H1 (cell line): ENCODE results near the gene ADAM12. TPM values are rescaled to one million over a fixed set of nuclear protein-coding genes. Genes with fewer than 3 reads are reported as not detected.

Experiments
- CTCF ChIA-PET: fragments of 300-600 bp; sonication (Branson Sonifier 250); formaldehyde crosslinking; loops from one replicate; lab custom pipeline; 2021; ENCODE audit not compliant: partially characterized antibody; lab: Charles Lee
- POLR2A ChIA-PET: fragments of 300-600 bp; sonication (Branson Sonifier 250); formaldehyde crosslinking; loops from one replicate; lab custom pipeline; 2021; ENCODE audit warnings: inconsistent platforms; ENCODE audit not compliant: partially characterized antibody; lab: Charles Lee
- DNase-seq, 2 experiments: peaks; one replicate each; pipeline versions ENCODE4 v3.0.0 to v3.0.0-alpha.2; 2010 to 2022; ENCODE audit warnings: low spot score in 2 of 2, low read depth in 1 of 2, mixed read lengths in 1 of 2
- FAIRE-seq: peaks from 2 replicates; lab custom pipeline; 2011; peaks lifted over from hg19 to GRCh38; lab: Jason Lieb, UNC
- H2AFZ ChIP-seq: 2 replicates; pipeline ENCODE4 v1.8.1; 2012; ENCODE audit warnings: low read length, inconsistent platforms
- H2AK5ac ChIP-seq: 2 replicates; pipeline ENCODE4 v1.6.1; 2013; ENCODE audit warnings: low read depth, low read length
- H2BK120ac ChIP-seq: replicated peaks from 2 replicates; pipeline ENCODE3; 2013; ENCODE audit warnings: low read depth, low read length, inconsistent platforms
- H2BK12ac ChIP-seq: 2 replicates; pipeline ENCODE4 v1.6.1; 2013; ENCODE audit warnings: low read depth, low read length
- H2BK15ac ChIP-seq: 2 replicates; pipeline ENCODE4 v1.6.1; 2013; ENCODE audit warnings: low read length
- H2BK20ac ChIP-seq: 2 replicates; pipeline ENCODE4 v1.6.1; 2013; ENCODE audit warnings: low read length
- H2BK5ac ChIP-seq: 2 replicates; pipeline ENCODE4 v1.6.1; 2013; ENCODE audit warnings: low read depth, low read length
- H3K14ac ChIP-seq: 2 replicates; pipeline ENCODE4 v1.6.1; 2013; ENCODE audit warnings: inconsistent platforms; ENCODE audit not compliant: insufficient read length
- H3K18ac ChIP-seq: 2 replicates; pipeline ENCODE4 v1.6.1; 2013; ENCODE audit warnings: low read length; ENCODE audit errors: extremely low read depth
- H3K23ac ChIP-seq: 2 replicates; pipeline ENCODE4 v1.6.1; 2013; ENCODE audit warnings: inconsistent platforms; ENCODE audit not compliant: insufficient read length
- H3K23me2 ChIP-seq: 2 replicates; pipeline ENCODE4 v1.6.1; 2013; ENCODE audit warnings: low read depth, low read length
- H3K27ac ChIP-seq: 2 replicates; pipeline ENCODE4 v1.6.1; 2011; ENCODE audit warnings: low read depth, low read length, inconsistent platforms
- H3K27me3 ChIP-seq, 4 experiments: replicated peaks in 1 of 4; 1 replicate in 1 of 4; 2 replicates in 3 of 4; pipeline versions ENCODE4 v1.6.1 to v1.8.1; 2011 to 2013; ENCODE audit warnings: low read length in 3 of 4, mild to moderate bottlenecking in 3 of 4, inconsistent platforms in 2 of 4, mixed read lengths in 2 of 4, moderate library complexity in 1 of 4; ENCODE audit not compliant: control insufficient read depth in 3 of 4, insufficient read depth in 3 of 4; ENCODE audit errors: extremely low read depth in 1 of 4
- H3K36me3 ChIP-seq, 4 experiments: 2 replicates each; pipeline versions ENCODE4 v1.6.1 to v1.8.1; 2011 to 2013; ENCODE audit warnings: mild to moderate bottlenecking in 4 of 4, low read length in 3 of 4, moderate library complexity in 2 of 4, control low read depth in 1 of 4, inconsistent platforms in 1 of 4; ENCODE audit not compliant: insufficient read depth in 4 of 4, control insufficient read depth in 2 of 4
- H3K4ac ChIP-seq: replicated peaks from 2 replicates; pipeline ENCODE3; 2013; ENCODE audit warnings: low read length, low read depth, mixed read lengths, inconsistent platforms; ENCODE audit not compliant: insufficient read length
- H3K4me1 ChIP-seq, 4 experiments: replicated peaks in 1 of 4; 1 replicate in 1 of 4; 2 replicates in 3 of 4; pipeline versions ENCODE4 v1.6.1 to v1.8.1; 2011 to 2013; ENCODE audit warnings: low read length in 3 of 4, inconsistent platforms in 2 of 4, mixed read lengths in 1 of 4; ENCODE audit not compliant: insufficient read depth in 4 of 4, control insufficient read depth in 3 of 4
- H3K4me2 ChIP-seq, 2 experiments: 2 replicates each; pipeline versions ENCODE4 v1.6.1 to v1.8.1; 2011 to 2013; ENCODE audit warnings: low read depth in 2 of 2, low read length in 2 of 2, control low read depth in 1 of 2, inconsistent platforms in 1 of 2, mild to moderate bottlenecking in 1 of 2; ENCODE audit not compliant: insufficient read depth in 1 of 2
- H3K4me3 ChIP-seq, 4 experiments: fragments of 200-600, 300-600 bp in 1 of 4; sonication (generic), shearing (Covaris generic), sonication (Bioruptor Twin) in 1 of 4; 2 replicates each; pipeline versions ENCODE4 v1.5.1 to v1.8.1; 2011 to 2016; ENCODE audit warnings: low read length in 4 of 4, low read depth in 3 of 4, control low read depth in 2 of 4, inconsistent platforms in 2 of 4, mild to moderate bottlenecking in 2 of 4, mixed read lengths in 1 of 4, moderate library complexity in 1 of 4; ENCODE audit not compliant: insufficient read depth in 2 of 4; ENCODE audit errors: extremely low read depth in 1 of 4
- H3K56ac ChIP-seq: replicated peaks from 2 replicates; pipeline ENCODE3; 2013; ENCODE audit warnings: low read depth, mild to moderate bottlenecking, mixed read lengths, low read length, inconsistent platforms; ENCODE audit not compliant: insufficient read length
- H3K79me1 ChIP-seq: 2 replicates; pipeline ENCODE4 v1.6.1; 2013; ENCODE audit warnings: low read depth, low read length, control low read depth
- H3K79me2 ChIP-seq, 2 experiments: 2 replicates each; pipeline versions ENCODE4 v1.6.1 to v1.8.1; 2012 to 2013; ENCODE audit warnings: low read length in 2 of 2, mild to moderate bottlenecking in 2 of 2, inconsistent platforms in 1 of 2; ENCODE audit not compliant: insufficient read depth in 2 of 2, control insufficient read depth in 1 of 2
- H3K9ac ChIP-seq, 4 experiments: replicated peaks in 1 of 4; 1 replicate in 1 of 4; 2 replicates in 3 of 4; pipeline versions ENCODE4 v1.6.1 to v1.8.1; 2011 to 2013; ENCODE audit warnings: low read depth in 3 of 4, low read length in 3 of 4, control low read depth in 2 of 4, mild to moderate bottlenecking in 2 of 4, moderate library complexity in 2 of 4, inconsistent platforms in 1 of 4; ENCODE audit errors: extremely low read depth in 1 of 4
- H3K9me3 ChIP-seq, 2 experiments: 2 replicates each; pipeline versions ENCODE4 v1.6.1 to v1.8.1; 2012 to 2013; ENCODE audit warnings: mild to moderate bottlenecking in 2 of 2, moderate library complexity in 2 of 2, control low read depth in 1 of 2, inconsistent platforms in 1 of 2, low read depth in 1 of 2, low read length in 1 of 2, mixed read lengths in 1 of 2; ENCODE audit not compliant: insufficient read depth in 2 of 2
- H4K20me1 ChIP-seq, 2 experiments: replicated peaks in 1 of 2; 2 replicates each; pipeline versions ENCODE3 to v1.8.1; 2011 to 2013; ENCODE audit warnings: inconsistent platforms in 2 of 2, low read length in 2 of 2, mild to moderate bottlenecking in 1 of 2; ENCODE audit not compliant: insufficient read depth in 2 of 2, control insufficient read depth in 1 of 2
- H4K5ac ChIP-seq: 2 replicates; pipeline ENCODE4 v1.6.1; 2013; ENCODE audit warnings: low read length, low read depth, mixed read lengths, inconsistent platforms; ENCODE audit not compliant: insufficient read length
- H4K8ac ChIP-seq: 2 replicates; pipeline ENCODE4 v1.8.0; 2013; ENCODE audit warnings: mild to moderate bottlenecking, moderate library complexity, low read length, inconsistent platforms; ENCODE audit not compliant: insufficient read depth; ENCODE audit errors: extremely low read depth
- H4K91ac ChIP-seq: replicated peaks from 2 replicates; pipeline ENCODE3; 2013; ENCODE audit warnings: low read length, mixed read lengths, inconsistent platforms; ENCODE audit not compliant: insufficient read length
- BACH1 ChIP-seq: IDR thresholded peaks from 2 replicates; pipeline ENCODE4 v1.6.1; 2012; ENCODE audit warnings: low read length, improper control_type of control experiment
- BRCA1 ChIP-seq: IDR thresholded peaks from 2 replicates; pipeline ENCODE4 v1.6.1; 2012; ENCODE audit warnings: low read depth, low read length, improper control_type of control experiment
- CBX8 ChIP-seq: fragments of 300-800, 300-1000 bp; sonication (generic); IDR thresholded peaks from 2 replicates; pipeline ENCODE4 v1.7.1; 2016; ENCODE audit warnings: low read depth, low read length, borderline replicate concordance
- EGR1 ChIP-seq: IDR thresholded peaks from 2 replicates; pipeline ENCODE4 v1.6.1; 2011; ENCODE audit warnings: low read depth, low read length, borderline replicate concordance
- POLR2A ChIP-seq, 2 experiments: IDR thresholded peaks; 1 replicate in 1 of 2; 2 replicates in 1 of 2; pipeline ENCODE4 v1.6.1; 2011; ENCODE audit warnings: low read depth in 2 of 2, low read length in 2 of 2, mild to moderate bottlenecking in 2 of 2; ENCODE audit errors: control extremely low read depth in 1 of 2
- POLR2AphosphoS5 ChIP-seq: IDR thresholded peaks from 2 replicates; pipeline ENCODE4 v1.6.1; 2011; ENCODE audit warnings: low read depth, low read length
- SIRT6 ChIP-seq: IDR thresholded peaks from one replicate; pipeline ENCODE4 v1.7.1; 2012; ENCODE audit warnings: low read length, inconsistent platforms
- TBP ChIP-seq: IDR thresholded peaks from 2 replicates; pipeline ENCODE4 v1.6.1; 2011; ENCODE audit warnings: low read depth, low read length, improper control_type of control experiment
- TEAD4 ChIP-seq: IDR thresholded peaks from 2 replicates; pipeline ENCODE4 v1.6.1; 2012; ENCODE audit warnings: low read depth, low read length, inconsistent platforms, mixed read lengths
- WGBS, 2 experiments: shearing (Covaris generic) in 1 of 2; methylation state at CpG; one replicate each; pipeline versions ENCODE4 v1.1.6 to v1.1.7; 2013 to 2015; ENCODE audit warnings: low lambda C conversion rate in 2 of 2, mixed read lengths in 2 of 2, inconsistent platforms in 1 of 2, low coverage in 1 of 2, missing lambda C conversion rate in 1 of 2; ENCODE audit not compliant: insufficient replicate concordance in 2 of 2, insufficient coverage in 1 of 2, insufficient read length in 1 of 2; ENCODE audit errors: extremely low coverage in 1 of 2, missing lambda C conversion rate in 1 of 2; 5-methylcytosine and 5-hydroxymethylcytosine counted together
- polyA plus RNA-seq, 7 experiments: library from polyadenylated mRNA; depleted of rRNA in 3 of 7; stranded (reverse) in 5 of 7; unstranded in 2 of 7; fragments of >200 nt in 5 of 7; fragments of 200-250 nt in 2 of 7; gene quantifications; 1 replicate in 5 of 7; 2 replicates in 1 of 7; 4 replicates in 1 of 7; pipeline versions ENCODE4 v1.2.1 to v1.2.3, GENCODE V29; 2011 to 2013; ENCODE audit warnings: missing spikeins in 2 of 7, mixed read lengths in 2 of 7
- total RNA-seq: library from RNA; stranded (reverse); fragmentation: NEBNext Ultra II Directional; extraction: Animal tissue kit (Norgen Biotek cat#: 25700); gene quantifications from 2 replicates; pipeline ENCODE4 v1.2.1, GENCODE V29; 2021
- TF ChIP-seq, protein P1 (sequence below): IDR thresholded peaks from 2 replicates; pipeline ENCODE4 v1.6.1; 2012; ENCODE audit warnings: low read length, inconsistent platforms

The ADAM12 gene
- total and polyA plus RNA-seq, 2 of the 8 experiments (the other 6 are each of a cell fraction or from before 2014, with no cell fraction given): 0.07 to 0.17 TPM

DNA sequence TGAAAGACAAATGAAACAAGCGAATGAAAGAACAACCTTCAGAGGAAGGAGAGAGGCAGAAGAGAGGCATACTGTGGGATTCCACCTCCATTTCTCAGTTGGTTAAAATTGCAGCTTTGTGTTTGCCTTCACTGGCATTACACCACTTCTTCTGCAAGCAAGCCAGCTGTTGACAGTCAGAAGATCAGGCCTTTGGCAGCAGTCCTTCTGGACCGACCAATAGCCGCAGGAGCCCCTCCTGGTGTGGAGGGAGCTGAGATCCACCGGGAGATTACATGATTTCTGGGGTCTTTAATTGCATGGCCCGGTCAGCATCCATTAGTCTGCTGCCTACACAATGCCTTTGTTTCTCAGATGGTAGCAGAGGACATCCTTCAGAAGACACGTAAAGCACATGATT is 206.7 kb downstream of the ADAM12 start:
- Histone ChIP-seq H3K23ac (no peak overlapping the region), H2BK12ac (no peak overlapping the region), H2BK5ac (no peak overlapping the region), H3K18ac (no peak overlapping the region), H3K79me2 (no peaks in the 10 kb centered on the region), H4K91ac (no peak overlapping the region), H3K4me1 (peaks cover 0 to 10% (median 6%) of the 10 kb centered on the region in 4 experiments; a peak in 4 of 7 replicates), H3K56ac (no peak overlapping the region), H4K8ac (peak overlapping the region; percentile 15; the same call in 1 of the 2 replicates), H3K4me2 (no peak overlapping the region), H4K20me1 (no peaks in the 10 kb centered on the region), H3K79me1 (no peaks in the 10 kb centered on the region), H2BK15ac (peak overlapping the region; percentile 25; the same call in 1 of the 2 replicates), H3K27ac (no peak overlapping the region), H3K9me3 (no peaks in the 10 kb centered on the region), H2AFZ (no peak overlapping the region), H2AK5ac (no peak overlapping the region), H3K23me2 (no peaks in the 10 kb centered on the region), H3K14ac (no peak overlapping the region), H3K9ac (no peak overlapping the region), H2BK120ac (no peak overlapping the region), H3K4ac (no peak overlapping the region), H3K4me3 (no peak overlapping the region), H2BK20ac (no peak overlapping the region), H3K36me3 (no peaks in the 10 kb centered on the region), H3K27me3 (no peaks in the 10 kb centered on the region), H4K5ac (no peak overlapping the region)
- ChIA-PET CTCF (interaction anchor here (0.8 kb wide), 1 partner anchor 8 kb away, joined by 4 read pairs; no protein-coding TSS in a partner anchor), POLR2A (no interaction called here)
- DNase-seq (no peak), FAIRE-seq (no peak)
- no peak for TF ChIP-seq TEAD4
- no peak for TF ChIP-seq EGR1
- TF ChIP-seq TBP: no peak
- no peak for TF ChIP-seq BACH1
- TF ChIP-seq, protein P1, sequence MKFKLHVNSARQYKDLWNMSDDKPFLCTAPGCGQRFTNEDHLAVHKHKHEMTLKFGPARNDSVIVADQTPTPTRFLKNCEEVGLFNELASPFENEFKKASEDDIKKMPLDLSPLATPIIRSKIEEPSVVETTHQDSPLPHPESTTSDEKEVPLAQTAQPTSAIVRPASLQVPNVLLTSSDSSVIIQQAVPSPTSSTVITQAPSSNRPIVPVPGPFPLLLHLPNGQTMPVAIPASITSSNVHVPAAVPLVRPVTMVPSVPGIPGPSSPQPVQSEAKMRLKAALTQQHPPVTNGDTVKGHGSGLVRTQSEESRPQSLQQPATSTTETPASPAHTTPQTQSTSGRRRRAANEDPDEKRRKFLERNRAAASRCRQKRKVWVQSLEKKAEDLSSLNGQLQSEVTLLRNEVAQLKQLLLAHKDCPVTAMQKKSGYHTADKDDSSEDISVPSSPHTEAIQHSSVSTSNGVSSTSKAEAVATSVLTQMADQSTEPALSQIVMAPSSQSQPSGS: no peak
- no peak for TF ChIP-seq POLR2A (IDR thresholded peaks at IDR 0.05; ENCODE audit: control extremely low read depth in 1 of 2, low read depth in 2 of 2, low read length in 2 of 2)
- no peak for TF ChIP-seq CBX8
- no peak for TF ChIP-seq POLR2AphosphoS5
- no peak for TF ChIP-seq SIRT6
- no peak for TF ChIP-seq BRCA1
- 92% methylated on average over 6 of the region's 6 CpGs; no CpG with 5 or more reads in 1 of the 2 experiments for WGBS, 2 experiments
